CD8-positive, alpha-beta memory T cell (primary cell): ENCODE measurements around the gene VWA7. TPM values are rescaled to one million over a fixed set of nuclear protein-coding genes. Genes with fewer than 3 reads are reported as not detected.

Experiments used
- CTCF ChIA-PET: fragments of 350-600 bp; sonication (Branson Sonifier 250); formaldehyde crosslinking; loops from one replicate; lab custom pipeline; 2021; ENCODE audit warnings: antibody characterized with exemption; lab: Charles Lee
- POLR2A ChIA-PET: fragments of 350-600 bp; sonication (Branson Sonifier 250); formaldehyde crosslinking; loops from one replicate; lab custom pipeline; 2021; ENCODE audit warnings: antibody characterized with exemption; lab: Charles Lee
- DNase-seq, 5 donors: peaks; one replicate each; pipeline versions ENCODE4 v3.0.0 to v3.0.0-alpha.2; 2020 to 2022; ENCODE audit warnings: mixed read lengths in 1 of 5
- H3K27ac ChIP-seq: one replicate; pipeline ENCODE4 v1.7.0; 2013; ENCODE audit warnings: low read depth, mild to moderate bottlenecking, low read length, moderate library complexity
- H3K27me3 ChIP-seq: 2 replicates; pipeline ENCODE4 v1.7.0; 2013; ENCODE audit warnings: low read length, mild to moderate bottlenecking; ENCODE audit not compliant: insufficient read depth, poor library complexity, severe bottlenecking
- H3K36me3 ChIP-seq: 2 replicates; pipeline ENCODE4 v1.7.0; 2013; ENCODE audit warnings: mild to moderate bottlenecking, low read length, moderate library complexity; ENCODE audit not compliant: insufficient read depth
- H3K4me1 ChIP-seq: 2 replicates; pipeline ENCODE4 v1.7.0; 2013; ENCODE audit warnings: mild to moderate bottlenecking, low read length, moderate library complexity; ENCODE audit not compliant: insufficient read depth
- H3K4me3 ChIP-seq: 2 replicates; pipeline ENCODE4 v1.7.0; 2013; ENCODE audit warnings: mild to moderate bottlenecking, low read length
- H3K9me3 ChIP-seq: 2 replicates; pipeline ENCODE4 v1.7.0; 2013; ENCODE audit warnings: mild to moderate bottlenecking, low read length
- H3K27ac Mint-ChIP-seq, 8 donors: one replicate each; pipeline ENCODE4 v1.8.0; 2020 to 2021; ENCODE audit warnings: mixed read lengths in 8 of 8, mild to moderate bottlenecking in 6 of 8, inconsistent platforms in 3 of 8, moderate library complexity in 3 of 8
- H3K27me3 Mint-ChIP-seq, 2 donors: one replicate each; pipeline ENCODE4 v1.8.0; 2020 to 2021; ENCODE audit warnings: mixed read lengths in 2 of 2, mild to moderate bottlenecking in 1 of 2, moderate library complexity in 1 of 2
- H3K36me3 Mint-ChIP-seq, 3 donors: one replicate each; pipeline ENCODE4 v1.8.0; 2020 to 2021; ENCODE audit warnings: mixed read lengths in 3 of 3, inconsistent platforms in 1 of 3, mild to moderate bottlenecking in 1 of 3
- H3K4me1 Mint-ChIP-seq, 3 donors: one replicate each; pipeline ENCODE4 v1.8.0; 2020 to 2021; ENCODE audit warnings: mixed read lengths in 3 of 3, inconsistent platforms in 1 of 3, mild to moderate bottlenecking in 1 of 3
- H3K4me3 Mint-ChIP-seq, 7 donors: one replicate each; pipeline ENCODE4 v1.8.0; 2020 to 2021; ENCODE audit warnings: mixed read lengths in 7 of 7, mild to moderate bottlenecking in 6 of 7, moderate library complexity in 4 of 7, inconsistent platforms in 2 of 7
- H3K9me3 Mint-ChIP-seq, 5 donors: one replicate each; pipeline ENCODE4 v1.8.0; 2020 to 2022; ENCODE audit warnings: mixed read lengths in 5 of 5, mild to moderate bottlenecking in 3 of 5, moderate library complexity in 2 of 5, inconsistent platforms in 1 of 5
- polyA plus RNA-seq: library from polyadenylated mRNA; unstranded; fragments of 300-500 nt; fragmentation: Illumina TruSeq; gene quantifications from one replicate; pipeline ENCODE4 v1.2.3, GENCODE V29; 2021
- total RNA-seq, 2 experiments: library from RNA; stranded (reverse); gene quantifications; one replicate each; pipeline ENCODE4 v1.2.3, GENCODE V29; 2021

VWA7 gene
- total and polyA plus RNA-seq, 3 experiments from 2014 or later, result 1.4 to 2.5 (median 1.7) TPM

- Mint-ChIP-seq H3K4me1 (peaks cover 36 to 51% (median 39%) of the 10 kb centered on the region in 3 donors), H3K36me3 (peaks cover 3 to 37% (median 5%) of the 10 kb centered on the region in 3 donors), H3K27me3 (no peaks in the 10 kb centered on the region), H3K4me3 (peak overlapping the region in 1 of 7 donors; percentile 31), H3K27ac (peak overlapping the region in 4 of 8 donors; percentile 11 to 69 (median 46)), H3K9me3 (no peaks in the 10 kb centered on the region)
- Histone ChIP-seq H3K4me3 (no peak overlapping the region), H3K27me3 (no peaks in the 10 kb centered on the region), H3K4me1 (peaks cover 39% of the 10 kb centered on the region), H3K9me3 (no peaks in the 10 kb centered on the region), H3K36me3 (peaks cover 4% of the 10 kb centered on the region), H3K27ac (no peak overlapping the region)
- no peak for DNase-seq
- ChIA-PET POLR2A (no interaction called here), CTCF (no interaction called here)
Observed at GRCh38 chr6:31792761-31793171, 15.6 kb upstream of the VWA7 start.

- H3K27me3 ChIP-seq, result no peaks in the 10 kb centered on the region
- H3K4me3 ChIP-seq, result no peak overlapping the region
- Mint-ChIP-seq H3K4me3 (peak overlapping the region in 1 of 7 donors; percentile 60), H3K9me3 (no peaks in the 10 kb centered on the region), H3K27me3 (no peaks in the 10 kb centered on the region), H3K36me3 (peaks cover 3 to 37% (median 5%) of the 10 kb centered on the region in 3 donors), H3K4me1 (peaks cover 28 to 44% (median 31%) of the 10 kb centered on the region in 3 donors), H3K27ac (peak overlapping the region in 1 of 8 donors; percentile 63)
- H3K4me1 ChIP-seq, result peaks cover 32% of the 10 kb centered on the region
- ChIA-PET POLR2A (interaction anchor here (0.6 kb wide), 1 partner anchor 68 kb away, joined by 4 read pairs; no protein-coding TSS in a partner anchor), CTCF (interaction anchor here (1.2 to 2.1 kb wide), 4 partner anchors 13 to 54 kb away, joined by 3 to 5 read pairs (median 4); partner anchors contain the start of genes LSM2 and VWA7)
- no peak for DNase-seq
- H3K27ac ChIP-seq, result no peak overlapping the region
- H3K9me3 ChIP-seq, result no peaks in the 10 kb centered on the region
- peaks cover 4% of the 10 kb centered on the region for H3K36me3 ChIP-seq
Observed at GRCh38 chr6:31792090-31792374, 14.9 kb upstream of the VWA7 start.

GRCh38 chr6:31791324-31792089 lies 14.4 kb upstream of the VWA7 start:
- Mint-ChIP-seq H3K4me1 (peaks cover 25 to 39% (median 28%) of the 10 kb centered on the region in 3 donors), H3K36me3 (peaks cover 3 to 38% (median 5%) of the 10 kb centered on the region in 3 donors), H3K27me3 (no peaks in the 10 kb centered on the region), H3K27ac (peak overlapping the region in 7 of 8 donors; percentile 49 to 78 (median 64)), H3K4me3 (peak overlapping the region in 1 of 7 donors; percentile 65), H3K9me3 (no peaks in the 10 kb centered on the region)
- no peaks in the 10 kb centered on the region for H3K9me3 ChIP-seq
- peak in 1 of 5 donors; percentile 28 for DNase-seq
- H3K4me3 ChIP-seq, result no peak overlapping the region
- H3K27ac ChIP-seq, result no peak overlapping the region
- no peaks in the 10 kb centered on the region for H3K27me3 ChIP-seq
- ChIA-PET CTCF (interaction anchor here (0.6 to 2.5 kb wide), 9 partner anchors 9 to 61 kb away, joined by 3 to 7 read pairs (median 4); partner anchors contain the start of genes HSPA1B, LSM2 and VWA7), POLR2A (interaction anchor here (0.6 kb wide), 2 partner anchors 58 to 67 kb away, joined by 3 to 4 read pairs; no protein-coding TSS in a partner anchor)
- H3K36me3 ChIP-seq, result peaks cover 4% of the 10 kb centered on the region
- H3K4me1 ChIP-seq, result peaks cover 27% of the 10 kb centered on the region

- POLR2A ChIA-PET, result no interaction called here
- Histone ChIP-seq H3K4me1 (no peaks in the 10 kb centered on the region), H3K27ac (no peak overlapping the region), H3K27me3 (no peaks in the 10 kb centered on the region), H3K4me3 (no peak overlapping the region), H3K9me3 (no peaks in the 10 kb centered on the region), H3K36me3 (peaks cover 27% of the 10 kb centered on the region)
- CTCF ChIA-PET, result interaction anchor here (0.9 to 1.2 kb wide), 3 partner anchors 10 to 21 kb away, joined by 3 to 5 read pairs (median 3); partner anchors contain the start of gene LSM2
- no peaks in the 10 kb centered on the region for H3K9me3 Mint-ChIP-seq
- H3K4me1 Mint-ChIP-seq, result peaks cover 0 to 2% (median under 1%) of the 10 kb centered on the region in 3 donors
- no peaks in the 10 kb centered on the region for H3K27me3 Mint-ChIP-seq
- H3K27ac Mint-ChIP-seq, result no peak overlapping the region
- no peak overlapping the region for H3K4me3 Mint-ChIP-seq
- H3K36me3 Mint-ChIP-seq, result peaks cover 5 to 52% (median 5%) of the 10 kb centered on the region in 3 donors
- DNase-seq, result no peak
Observed at GRCh38 chr6:31785475-31785874, 8.3 kb upstream of the VWA7 start.

GRCh38 chr6:31784098-31784925 lies 7.2 kb upstream of the VWA7 start:
- Mint-ChIP-seq H3K36me3 (peaks cover 4 to 58% (median 5%) of the 10 kb centered on the region in 3 donors), H3K27ac (peak overlapping the region in 3 of 8 donors; percentile 37 to 90 (median 38)), H3K4me1 (no peaks in the 10 kb centered on the region), H3K27me3 (no peaks in the 10 kb centered on the region), H3K4me3 (no peak overlapping the region), H3K9me3 (no peaks in the 10 kb centered on the region)
- H3K27ac ChIP-seq, result no peak overlapping the region
- no peak for DNase-seq
- H3K27me3 ChIP-seq, result no peaks in the 10 kb centered on the region
- H3K4me1 ChIP-seq, result no peaks in the 10 kb centered on the region
- ChIA-PET CTCF (interaction anchor here (0.9 to 1.5 kb wide), 4 partner anchors 11 to 54 kb away, joined by 3 to 5 read pairs (median 3); partner anchors contain the start of gene LSM2), POLR2A (no interaction called here)
- peaks cover 27% of the 10 kb centered on the region for H3K36me3 ChIP-seq
- H3K9me3 ChIP-seq, result no peaks in the 10 kb centered on the region
- H3K4me3 ChIP-seq, result no peak overlapping the region

GRCh38 chr6:31782126-31782855 lies 5.2 kb upstream of the VWA7 start:
- Histone ChIP-seq H3K27me3 (no peaks in the 10 kb centered on the region), H3K36me3 (peaks cover 27% of the 10 kb centered on the region), H3K4me3 (no peak overlapping the region), H3K9me3 (no peaks in the 10 kb centered on the region), H3K4me1 (peaks cover 5% of the 10 kb centered on the region), H3K27ac (no peak overlapping the region)
- peaks cover 6 to 7% (median 6%) of the 10 kb centered on the region in 3 donors for H3K4me1 Mint-ChIP-seq
- H3K9me3 Mint-ChIP-seq, result no peaks in the 10 kb centered on the region
- H3K4me3 Mint-ChIP-seq, result peak overlapping the region in 1 of 7 donors; percentile 13
- no peak overlapping the region for H3K27ac Mint-ChIP-seq
- H3K27me3 Mint-ChIP-seq, result no peaks in the 10 kb centered on the region
- ChIA-PET POLR2A (no interaction called here), CTCF (interaction anchor here (1.5 kb wide), 1 partner anchor 9 kb away, joined by 4 read pairs; no protein-coding TSS in a partner anchor)
- DNase-seq, result no peak
- H3K36me3 Mint-ChIP-seq, result peaks cover 4 to 62% (median 7%) of the 10 kb centered on the region in 3 donors
